ENCODE measurements around the gene DIDO1.

DIDO1 gene

GRCh38 chr20:62949962-62950361 is 23.7 kb upstream of the DIDO1 start:
- no peak for DNase-seq

DNA sequence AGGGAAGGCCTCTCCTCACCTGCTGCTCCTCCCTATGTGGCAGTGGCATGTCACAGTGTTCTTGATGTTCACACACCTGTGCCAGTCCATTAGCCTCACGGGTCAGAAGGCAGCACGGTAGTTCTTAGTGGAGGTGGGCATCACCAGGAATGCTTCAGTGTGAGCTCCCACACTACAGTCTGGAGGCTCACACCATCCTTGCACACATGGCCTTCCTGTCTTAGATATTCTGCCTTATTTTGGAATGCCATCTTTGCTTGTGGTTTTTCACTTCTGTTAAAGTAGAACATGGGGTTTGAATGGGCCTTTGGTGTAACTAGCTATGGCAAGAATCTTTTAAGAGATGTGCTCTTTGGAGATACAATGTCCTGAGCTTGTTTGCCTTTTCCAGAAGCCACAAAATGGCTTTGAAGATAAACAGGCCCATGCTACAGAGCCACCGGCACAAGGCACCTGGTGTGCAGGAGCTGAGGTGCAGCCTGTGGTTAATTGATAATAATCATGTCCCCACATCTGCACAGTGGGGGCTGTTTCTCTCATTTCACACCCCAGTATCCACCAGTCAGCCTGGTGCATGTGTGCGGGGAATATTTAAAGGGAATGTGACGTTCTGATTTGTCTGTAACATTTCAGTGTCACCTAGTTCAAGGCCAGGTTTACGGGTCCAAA is 23.0 kb upstream of the DIDO1 start:
- no peak for DNase-seq

DNA sequence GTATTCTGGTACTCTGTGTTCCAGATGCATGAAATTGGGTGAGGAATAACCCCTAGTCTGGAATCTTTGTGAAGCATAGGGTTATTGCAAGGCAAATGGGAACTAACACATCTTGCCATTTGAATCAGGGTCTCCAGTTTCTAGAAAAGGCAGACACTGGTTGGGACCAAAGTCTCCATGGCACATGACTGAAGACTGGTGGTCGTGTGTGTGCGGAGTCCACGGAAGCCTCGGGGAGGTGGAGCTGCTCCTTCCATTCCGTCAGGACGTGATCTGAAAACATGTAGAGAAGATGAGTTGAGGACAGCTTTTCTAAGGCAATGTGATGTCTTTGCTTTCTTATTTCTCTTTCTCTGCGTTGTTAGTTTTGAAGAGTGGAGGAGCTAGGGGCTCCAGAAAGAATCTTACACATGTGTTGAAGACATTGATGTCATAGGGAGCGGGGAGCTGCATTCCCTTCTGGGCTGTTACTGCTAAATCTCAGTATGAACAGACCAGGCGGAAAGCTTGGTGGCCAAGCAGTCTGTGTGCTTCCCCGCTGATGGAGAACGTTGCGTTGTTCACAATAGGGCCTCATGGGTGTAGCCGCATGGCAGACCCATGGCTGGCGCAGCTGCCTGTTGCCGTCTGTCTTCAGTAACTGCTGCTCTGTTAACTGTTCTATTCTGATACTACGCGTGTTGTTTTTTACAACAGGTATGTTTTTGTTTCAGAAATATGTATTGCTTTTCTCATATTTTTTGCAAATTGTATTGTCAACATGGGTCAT is 21.4 kb upstream of the DIDO1 start:
- DNase-seq, result no peak

GRCh38 chr20:62946918-62947317 is 20.6 kb upstream of the DIDO1 start:
- DNase-seq, result no peak

DNA sequence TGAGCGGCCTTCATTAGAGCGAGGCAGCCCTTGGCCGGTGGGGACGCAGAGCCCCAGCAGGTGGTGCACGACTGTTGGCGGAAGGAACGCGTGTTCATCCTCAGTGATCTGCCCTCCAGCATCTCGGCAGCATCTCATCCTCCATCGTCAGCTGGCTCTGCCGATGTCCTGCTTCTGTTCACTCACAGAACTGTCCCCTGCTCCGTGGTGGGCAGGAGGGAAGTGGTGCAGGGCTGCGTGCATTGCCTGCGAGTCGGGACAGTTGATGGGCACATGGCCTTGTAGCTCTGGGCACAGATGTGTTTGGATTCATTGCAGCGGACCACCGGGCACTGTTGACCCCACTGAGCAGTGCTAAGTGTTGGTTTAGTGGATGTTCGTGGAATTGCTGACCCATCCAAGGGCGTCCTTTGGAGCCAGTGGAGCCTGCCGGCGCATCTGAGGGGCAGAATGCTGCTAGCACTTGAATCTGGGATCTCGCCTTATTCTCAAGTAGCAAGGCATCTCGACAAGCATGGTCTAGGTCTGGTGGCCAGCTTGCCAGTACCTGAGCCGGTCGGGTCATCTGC is 19.6 kb upstream of the DIDO1 start:
- no peak for DNase-seq

DNA sequence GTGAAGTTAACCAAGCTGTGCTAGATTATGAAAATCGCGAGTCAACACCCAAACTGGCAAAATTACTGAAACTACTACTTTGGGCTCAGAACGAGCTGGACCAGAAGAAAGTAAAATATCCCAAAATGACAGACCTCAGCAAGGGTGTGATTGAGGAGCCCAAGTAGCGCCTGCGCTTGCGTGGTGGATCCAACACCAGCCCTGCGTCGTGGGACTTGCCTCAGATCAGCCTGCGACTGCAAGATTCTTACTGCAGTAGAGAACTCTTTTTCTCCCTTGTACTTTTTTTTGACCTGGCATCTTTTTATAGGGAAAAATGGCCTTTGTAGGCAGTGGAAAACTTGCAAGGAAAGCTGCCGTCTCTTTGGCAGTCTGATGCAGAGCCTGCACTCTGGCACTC is 18.4 kb upstream of the DIDO1 start:
- no peak for DNase-seq

GRCh38 chr20:62944184-62944583 is 17.9 kb upstream of the DIDO1 start:
- DNase-seq, result no peak

GRCh38 chr20:62943396-62943795 is 17.1 kb upstream of the DIDO1 start:
- DNase-seq, result no peak

GRCh38 chr20:62942456-62942855 is 16.2 kb upstream of the DIDO1 start:
- no peak for DNase-seq

DNA sequence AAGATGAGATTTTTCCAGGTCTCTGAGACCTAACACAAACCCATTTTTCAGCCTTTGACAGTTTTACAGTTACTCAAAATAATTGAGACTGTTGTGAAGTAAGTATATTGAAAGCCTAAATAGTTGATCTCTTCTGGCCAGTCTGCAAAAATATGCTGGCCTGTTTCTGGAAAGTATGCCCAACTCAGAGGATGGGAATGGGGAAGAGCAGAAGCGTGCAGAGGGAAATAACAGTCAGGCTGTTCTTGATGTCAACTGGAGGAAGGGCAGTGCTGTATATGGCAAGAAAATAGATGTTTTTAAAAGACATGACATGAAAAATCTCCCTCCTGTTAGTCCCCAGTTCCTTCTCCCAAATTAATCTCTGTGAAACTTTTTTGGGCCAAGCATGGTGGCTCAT is 15.5 kb upstream of the DIDO1 start:
- DNase-seq, result no peak

- no peak for DNase-seq
Observed at GRCh38 chr20:62940875-62941274, 14.6 kb upstream of the DIDO1 start.

DNA sequence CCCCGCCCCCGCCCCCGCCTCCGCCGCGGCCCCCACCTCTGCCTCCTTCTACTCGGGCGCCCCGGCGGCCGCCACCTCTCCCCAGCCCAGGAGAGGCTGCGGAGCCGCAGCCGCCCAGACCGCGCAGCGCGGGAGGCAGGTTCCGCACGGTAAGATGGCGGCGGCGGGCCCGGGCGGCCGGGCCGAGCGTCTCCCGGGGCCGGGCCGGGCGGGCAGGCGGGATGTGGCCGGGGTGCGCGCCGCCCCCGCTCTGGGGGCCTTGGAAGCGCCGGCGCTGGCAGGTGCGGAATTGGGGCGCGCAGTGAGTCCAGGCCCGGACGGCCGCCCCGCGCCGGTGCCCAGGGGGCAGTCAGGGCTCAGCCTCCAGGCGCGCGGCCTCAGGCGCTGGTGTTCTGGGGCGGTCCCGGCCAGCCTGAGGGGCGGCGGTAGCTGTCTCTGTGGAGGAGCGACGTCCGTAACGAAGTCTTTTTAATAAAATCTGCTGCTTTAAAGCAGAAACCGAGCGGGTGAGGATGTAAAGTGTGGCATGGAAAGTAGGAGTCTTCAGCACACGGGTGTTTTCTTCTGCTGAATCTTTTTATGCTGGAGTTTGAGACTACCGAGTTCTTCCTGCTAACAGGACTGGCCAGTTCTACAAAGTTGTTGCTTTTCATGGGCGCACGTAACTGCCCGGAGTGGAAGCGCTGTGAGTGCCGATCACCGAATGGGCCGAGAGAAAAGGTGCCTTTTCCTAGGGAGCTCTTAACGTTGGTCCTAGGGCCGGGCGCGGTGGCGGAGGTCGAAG is 12.0 kb upstream of the DIDO1 start, which contains the start of gene GID8:
Gene GID8, plus strand, starts transcription at position 43 of the 784 bp plus-strand sequence. CDS start 3,356 bp downstream, outside the sequence.
- peak; percentile 61 for DNase-seq

DNA sequence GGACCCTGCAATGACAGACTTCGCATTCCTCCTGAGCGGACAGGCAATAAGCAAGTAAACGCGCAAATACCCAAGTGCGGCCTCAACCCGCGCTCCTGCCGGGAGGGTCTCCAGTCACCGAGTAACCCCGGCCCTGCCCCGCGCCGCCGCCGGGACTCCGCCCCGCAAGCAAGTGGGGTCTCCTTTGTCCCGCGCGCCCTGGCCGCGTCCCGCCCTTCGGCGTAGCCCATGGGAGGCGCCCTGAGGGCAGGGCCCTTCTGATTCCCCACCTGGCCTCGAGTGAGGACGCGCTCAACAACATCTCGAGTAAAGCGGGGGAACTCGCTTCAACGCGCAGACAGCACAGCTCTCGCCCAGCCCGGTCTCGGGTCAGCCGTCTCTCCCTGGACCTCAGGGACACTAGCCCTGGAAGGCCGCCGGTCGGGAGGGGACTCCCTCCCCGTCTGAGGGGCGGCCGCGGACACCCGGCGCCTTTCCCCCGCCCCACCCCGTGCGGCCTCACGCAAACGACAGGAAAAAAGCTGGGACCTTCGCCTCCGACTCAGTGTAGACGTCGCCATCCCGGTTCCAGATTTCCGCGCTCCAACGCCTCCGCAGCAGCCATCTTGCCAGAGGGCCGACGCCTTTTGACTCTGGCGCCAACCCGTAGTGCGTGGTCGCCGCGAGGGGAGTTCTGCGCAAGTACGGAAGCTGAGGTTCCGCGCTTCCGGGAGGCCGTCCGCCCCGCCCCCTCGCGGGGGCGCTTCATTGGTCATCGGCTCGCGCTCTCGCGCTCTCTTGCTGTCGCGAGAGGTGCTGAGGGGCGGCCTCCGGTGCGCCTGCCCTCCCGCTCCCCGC is 11.2 kb upstream of the DIDO1 start:
- peak; percentile 95 for DNase-seq

GRCh38 chr20:62935968-62936585 is 9.8 kb upstream of the DIDO1 start:
- DNase-seq, result no peak

DNA sequence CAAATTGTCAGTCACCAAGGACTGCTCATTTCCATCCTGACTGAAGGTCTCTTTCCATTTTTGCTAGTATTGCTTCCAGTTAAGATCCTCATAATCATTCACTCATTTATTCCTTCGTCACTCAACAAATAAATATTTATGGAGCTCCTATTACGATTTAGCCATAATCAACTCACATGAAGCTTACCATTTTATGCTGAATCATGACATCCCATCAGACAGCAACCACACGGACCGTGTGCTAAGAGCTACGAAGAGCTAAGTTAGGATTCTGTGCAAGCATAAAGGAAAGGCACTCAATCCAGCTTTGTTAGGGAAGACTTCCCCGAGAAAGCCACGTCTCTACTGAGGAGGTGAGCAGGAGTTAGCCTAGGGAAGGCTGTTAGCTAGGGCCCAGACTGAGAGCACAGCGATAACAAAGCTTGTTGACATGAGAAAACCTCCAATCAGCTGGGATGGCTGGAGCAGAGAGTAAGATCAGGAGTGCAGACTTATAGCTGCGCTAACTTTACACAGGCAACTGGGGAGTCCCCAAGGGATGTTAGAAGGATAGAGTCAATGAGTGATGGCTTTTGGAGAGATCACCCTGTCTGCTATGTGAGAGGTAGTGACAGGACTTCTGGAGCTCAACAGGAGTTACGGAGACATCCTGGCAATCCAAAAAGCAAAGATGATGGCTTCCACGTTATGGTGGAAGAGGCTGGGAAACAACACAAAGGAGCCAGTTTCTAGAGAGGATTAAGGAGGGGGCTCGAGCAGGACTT is 9.1 kb upstream of the DIDO1 start:
- DNase-seq, result no peak

DNA sequence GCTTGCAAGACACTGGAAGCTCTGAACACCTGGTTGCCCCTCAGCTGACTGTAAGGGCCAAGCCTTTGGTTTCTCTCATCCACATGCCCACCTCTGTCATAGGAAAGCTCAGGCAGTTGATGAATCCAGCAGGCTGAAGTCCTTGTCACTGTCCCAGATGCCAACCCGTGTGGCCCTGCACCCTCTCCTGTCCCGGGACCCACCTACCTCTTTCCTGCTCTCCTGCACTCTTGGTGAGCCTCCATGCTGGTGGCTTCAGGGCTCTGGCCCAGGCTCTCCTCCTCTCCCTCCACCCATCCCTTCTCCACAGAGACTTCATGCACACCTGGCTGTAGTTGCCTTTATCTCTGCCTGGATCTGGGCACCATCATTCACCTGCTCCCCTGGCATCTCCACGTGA is 7.7 kb upstream of the DIDO1 start:
- no peak for DNase-seq

- no peak for DNase-seq
Observed at GRCh38 chr20:62931464-62931863, 5.2 kb upstream of the DIDO1 start.

DNA sequence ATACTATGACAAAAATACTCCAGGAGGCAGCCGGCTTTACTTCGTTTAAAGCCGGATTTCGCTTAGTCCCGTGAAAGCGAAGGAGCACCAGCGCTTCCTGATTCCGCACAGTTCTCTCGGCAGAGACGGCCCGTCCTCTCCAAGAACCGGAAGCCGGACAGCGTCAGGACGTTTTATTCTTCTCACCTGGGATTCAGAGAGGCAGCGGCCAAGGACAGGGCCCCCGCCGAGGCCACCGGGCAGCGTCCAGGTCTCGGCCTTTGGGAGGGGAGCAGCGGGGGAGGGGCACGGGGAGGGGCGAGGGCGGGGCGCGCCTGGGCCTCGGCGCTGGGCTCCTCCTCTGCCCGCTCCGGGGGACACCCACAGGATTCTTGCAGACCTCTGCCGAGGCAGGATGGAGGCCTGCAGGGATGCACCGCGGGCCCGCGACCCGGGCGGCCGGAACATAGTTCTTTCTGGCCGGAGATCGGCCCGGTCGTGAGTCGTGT is 2.8 kb upstream of the DIDO1 start:
- DNase-seq, result no peak

DNA sequence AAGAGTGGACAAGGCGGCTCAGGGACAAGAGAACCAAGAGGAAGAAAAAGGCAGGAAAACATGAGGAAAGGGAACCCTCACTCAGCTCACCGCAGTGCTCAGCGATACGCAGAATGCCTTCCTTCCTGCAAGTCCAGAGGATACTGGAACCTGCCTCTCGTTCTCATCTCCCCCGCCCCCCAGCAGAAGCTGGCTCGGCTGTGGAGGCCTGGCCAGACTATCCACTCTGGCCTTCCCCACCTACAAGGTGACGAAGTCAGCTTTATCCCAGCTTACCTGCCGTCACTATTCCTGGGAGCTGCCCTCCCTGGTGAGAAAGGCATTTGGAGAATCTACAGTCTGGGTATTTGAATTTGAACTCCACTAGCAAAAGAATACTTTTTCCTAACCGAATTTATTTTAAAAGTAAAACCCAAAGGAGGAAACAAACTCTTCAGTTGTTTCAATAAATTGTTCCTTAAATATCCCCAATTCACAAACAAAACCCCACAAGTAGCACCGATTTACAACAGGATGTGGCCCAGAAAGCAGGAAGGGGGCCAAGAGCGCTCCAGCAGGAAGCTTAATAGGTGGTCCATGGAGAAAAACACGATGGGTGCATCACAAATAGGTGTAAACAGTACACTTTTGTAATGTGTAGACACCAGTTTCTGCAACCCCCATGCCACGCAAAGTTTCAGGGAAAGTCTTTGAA is 2.1 kb upstream of the DIDO1 start:
- no peak for DNase-seq

DNA sequence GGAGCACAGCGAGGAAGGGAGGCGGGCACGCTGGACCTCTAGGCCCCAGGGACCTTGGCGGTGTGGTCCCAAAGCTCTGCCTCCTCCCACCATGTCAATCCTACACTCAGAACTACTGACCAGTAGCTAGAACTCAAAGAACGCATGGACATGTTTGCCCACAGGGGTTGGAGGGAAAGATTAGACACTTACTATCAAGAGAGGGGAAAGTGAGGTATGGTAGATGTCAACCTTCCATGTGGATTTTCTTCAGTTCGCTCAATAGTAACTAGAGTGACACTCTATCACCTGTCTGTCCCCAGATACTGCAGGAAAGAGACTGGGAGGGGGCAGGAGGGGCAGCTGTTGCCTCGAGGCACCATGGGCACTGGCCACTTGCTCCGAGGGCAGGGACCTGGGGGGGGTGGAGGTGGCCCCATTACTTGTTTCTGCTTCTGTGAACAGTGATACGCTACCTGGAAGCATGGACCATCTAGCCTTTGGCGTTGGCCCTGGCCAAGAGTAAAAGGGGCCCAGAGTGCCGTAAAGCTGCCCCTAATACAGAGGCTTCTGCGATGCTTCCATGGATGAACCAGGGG is 912 bp upstream of the DIDO1 start:
- no peak for DNase-seq
